K562 (cell line): ENCODE data around the gene GAL3ST3.

ENCODE experiments used
- ARHGAP35 ChIP-seq: fragments of 450-650 bp; IDR thresholded peaks from 2 replicates; pipeline ENCODE4 v1.6.1; 2018; ENCODE audit not compliant: partially characterized antibody
- CBX8 ChIP-seq: fragments of 200-600 bp; sonication (generic); IDR thresholded peaks from 2 replicates; pipeline ENCODE4 v1.6.1; 2012; ENCODE audit warnings: borderline replicate concordance, mixed run types, low read depth, mild to moderate bottlenecking, moderate library complexity, mixed read lengths, low read length, control low read depth, inconsistent platforms; ENCODE audit not compliant: poor library complexity, severe bottlenecking; ENCODE audit errors: extremely low read depth
- CREB1 ChIP-seq, 2 experiments: sonication (generic) in 1 of 2; formaldehyde crosslinking in 1 of 2; IDR thresholded peaks; 2 replicates each; pipeline versions ENCODE4 v1.6.1 to v1.8.0; 2012 to 2022; ENCODE audit warnings: inconsistent platforms in 1 of 2, mild to moderate bottlenecking in 1 of 2, missing genetic modification reagents in 1 of 2, moderate library complexity in 1 of 2
- CTCF ChIP-seq, 3 experiments: IDR thresholded peaks in 2 of 3; conservative IDR thresholded peaks in 1 of 3; 2 replicates each; pipeline ENCODE4 v1.5.1; 2011 to 2012; ENCODE audit warnings: low read length in 3 of 3, mild to moderate bottlenecking in 3 of 3, control low read depth in 2 of 3, improper control_type of control experiment in 1 of 3, inconsistent platforms in 1 of 3, low read depth in 1 of 3, mixed read lengths in 1 of 3, moderate library complexity in 1 of 3; ENCODE audit not compliant: insufficient read depth in 2 of 3
- ETS2 ChIP-seq: IDR thresholded peaks from 2 replicates; pipeline ENCODE4 v1.6.1; 2016; ENCODE audit warnings: borderline replicate concordance, missing genetic modification characterization, mild to moderate bottlenecking, moderate library complexity, missing compliant biosample characterization; ENCODE audit not compliant: poor library complexity, severe bottlenecking
- NR1H2 ChIP-seq: sonication (generic); formaldehyde crosslinking; IDR thresholded peaks from 2 replicates; pipeline ENCODE4 v1.4.0; 2020; ENCODE audit warnings: mild to moderate bottlenecking, missing genetic modification reagents
- PCBP2 ChIP-seq: fragments of 200-400 bp; formaldehyde crosslinking; IDR thresholded peaks from 2 replicates; pipeline ENCODE4 v1.6.1; 2018; ENCODE audit warnings: low read length, low read depth, mild to moderate bottlenecking, moderate library complexity; ENCODE audit not compliant: poor library complexity, severe bottlenecking
- POLR2AphosphoS5 ChIP-seq: IDR thresholded peaks from 2 replicates; pipeline ENCODE4 v1.6.1; 2011; ENCODE audit warnings: mild to moderate bottlenecking, low read depth, low read length, moderate library complexity; ENCODE audit not compliant: control insufficient read depth, insufficient read depth
- ZFX ChIP-seq: sonication (generic); formaldehyde crosslinking; IDR thresholded peaks from 2 replicates; pipeline ENCODE4 v1.8.0; 2022; ENCODE audit warnings: mild to moderate bottlenecking, missing genetic modification reagents, moderate library complexity
- ZNF224 ChIP-seq: sonication (generic); formaldehyde crosslinking; IDR thresholded peaks from 2 replicates; pipeline ENCODE4 v1.8.0; 2022; ENCODE audit warnings: mild to moderate bottlenecking, missing genetic modification reagents

DNA sequence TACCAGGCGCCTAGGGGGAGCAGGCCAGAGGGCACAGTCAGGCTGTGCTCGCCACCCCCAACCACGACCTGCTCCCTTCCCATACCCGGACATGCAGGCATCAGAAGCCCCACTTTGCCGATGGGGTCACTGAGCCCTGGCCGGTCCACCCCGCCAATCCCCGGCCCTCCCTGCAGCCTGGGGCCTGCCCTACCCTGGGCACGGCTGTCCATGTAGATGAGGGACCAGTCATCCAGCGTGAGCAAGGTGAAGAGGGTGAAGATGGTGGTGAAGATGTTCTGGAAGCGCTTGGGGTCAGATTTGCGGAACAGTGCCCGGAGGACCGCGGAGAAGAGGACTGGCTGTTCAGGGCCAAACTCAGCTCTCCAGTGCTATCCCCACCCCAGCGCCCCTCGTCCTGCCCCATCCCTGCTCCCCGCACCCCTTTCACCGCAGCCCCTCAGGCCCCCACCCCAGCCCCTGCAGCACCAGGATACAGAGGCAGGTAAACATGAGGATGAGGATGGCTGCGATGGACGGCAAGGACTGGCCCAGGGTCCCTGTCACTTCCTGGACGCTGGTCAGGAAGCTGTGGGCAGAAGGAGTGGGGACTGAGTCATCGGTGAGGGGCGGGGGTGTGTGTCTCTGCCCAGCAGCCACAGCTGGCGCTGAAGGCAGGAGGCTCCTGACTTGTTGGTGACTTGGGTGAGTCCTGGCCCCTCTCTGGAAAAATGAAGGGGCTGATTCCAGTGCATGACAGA lies 28.2 kb downstream of the GAL3ST3 start:
- no peak for TF ChIP-seq ZFX (CRISPR knock-in tag)
- no peak for TF ChIP-seq CTCF (IDR thresholded peaks at IDR 0.05 in 2 of 3, conservative IDR thresholded peaks at IDR 0.05 in 1 of 3; ENCODE audit: insufficient read depth in 2 of 3, low read depth in 1 of 3, low read length in 3 of 3)
- no peak for TF ChIP-seq PCBP2
- TF ChIP-seq ETS2 (tag): no peak
- no peak for TF ChIP-seq CREB1 (IDR thresholded peaks at IDR 0.05)
- no peak for TF ChIP-seq CREB1 (CRISPR knock-in tag; IDR thresholded peaks at IDR 0.05)
- TF ChIP-seq NR1H2 (CRISPR knock-in tag): no peak
- TF ChIP-seq POLR2AphosphoS5: no peak
- no peak for TF ChIP-seq ARHGAP35
- TF ChIP-seq CBX8: no peak
- no peak for TF ChIP-seq ZNF224
